Measurements from ENCODE around the gene GDF7.

DNA sequence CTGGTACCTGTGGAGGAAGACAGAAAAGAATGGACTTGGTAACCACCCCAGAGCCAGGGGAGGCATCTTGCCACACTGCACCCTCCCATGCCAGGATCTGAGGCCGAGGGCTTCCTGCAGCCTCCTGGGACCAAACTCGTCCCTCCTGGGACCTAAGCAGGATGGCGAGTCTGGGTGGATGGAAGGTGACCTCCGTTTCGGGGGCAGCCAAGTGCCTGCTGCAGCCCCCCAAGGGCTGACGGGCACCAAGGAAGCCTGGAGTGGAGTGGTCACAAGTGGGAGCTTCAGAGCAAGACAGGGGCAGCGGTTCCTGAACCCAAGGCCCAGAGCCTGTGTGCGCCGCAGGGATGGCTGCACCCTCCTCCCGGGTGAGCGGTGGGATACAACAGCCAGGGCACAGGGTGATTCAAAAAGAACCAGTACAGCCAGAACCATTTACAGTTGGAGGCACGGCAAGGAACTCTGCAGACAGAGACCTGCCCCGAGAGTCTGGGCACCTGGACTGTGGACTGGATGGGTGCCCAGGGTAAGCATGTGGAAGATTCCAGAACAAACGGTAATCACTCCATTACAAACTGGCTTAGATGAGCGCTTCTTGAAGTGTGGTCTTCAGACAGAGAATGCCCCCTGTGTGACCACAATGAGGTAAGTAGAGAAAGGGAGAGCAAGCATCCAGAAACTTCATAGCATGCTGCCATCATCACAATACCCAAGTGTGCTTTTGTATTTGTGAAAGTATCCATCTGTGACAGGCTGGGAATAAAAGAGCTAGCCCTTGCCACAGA lies 28.1 kb upstream of the GDF7 start:
- TF ChIP-seq EP300 (IDR thresholded peaks at IDR 0.05) (no peak), POLR2AphosphoS5 (IDR thresholded peaks at IDR 0.05) (no peak)
- TF ChIP-seq, protein P1, sequence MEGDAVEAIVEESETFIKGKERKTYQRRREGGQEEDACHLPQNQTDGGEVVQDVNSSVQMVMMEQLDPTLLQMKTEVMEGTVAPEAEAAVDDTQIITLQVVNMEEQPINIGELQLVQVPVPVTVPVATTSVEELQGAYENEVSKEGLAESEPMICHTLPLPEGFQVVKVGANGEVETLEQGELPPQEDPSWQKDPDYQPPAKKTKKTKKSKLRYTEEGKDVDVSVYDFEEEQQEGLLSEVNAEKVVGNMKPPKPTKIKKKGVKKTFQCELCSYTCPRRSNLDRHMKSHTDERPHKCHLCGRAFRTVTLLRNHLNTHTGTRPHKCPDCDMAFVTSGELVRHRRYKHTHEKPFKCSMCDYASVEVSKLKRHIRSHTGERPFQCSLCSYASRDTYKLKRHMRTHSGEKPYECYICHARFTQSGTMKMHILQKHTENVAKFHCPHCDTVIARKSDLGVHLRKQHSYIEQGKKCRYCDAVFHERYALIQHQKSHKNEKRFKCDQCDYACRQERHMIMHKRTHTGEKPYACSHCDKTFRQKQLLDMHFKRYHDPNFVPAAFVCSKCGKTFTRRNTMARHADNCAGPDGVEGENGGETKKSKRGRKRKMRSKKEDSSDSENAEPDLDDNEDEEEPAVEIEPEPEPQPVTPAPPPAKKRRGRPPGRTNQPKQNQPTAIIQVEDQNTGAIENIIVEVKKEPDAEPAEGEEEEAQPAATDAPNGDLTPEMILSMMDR (IDR thresholded peaks at IDR 0.05): no peak

All from upper lobe of left lung (tissue), 4 donors.